GM12878 (cell line): Measurements from ENCODE around the gene FRAS1. TPM values are rescaled to one million over a fixed set of nuclear protein-coding genes. Genes with fewer than 3 reads are reported as not detected.

Experiments
- ATAC-seq: fragments of 200-7000 bp; cut with Tn5 transposase; 3 replicates; pipeline ENCODE4 v1.9.1; 2020; ENCODE audit warnings: mild to moderate bottlenecking, moderate library complexity
- BruUV-seq: library from RNA; stranded (reverse); fragments of 400-500 nt; replicated peaks from 2 replicates; lab custom pipeline; 2021; lab: Mats Ljungman, UMichigan
- CTCF ChIA-PET: fragments of 300-600 bp; sonication (Branson Sonifier 250); formaldehyde crosslinking; extraction: SDS; loops from one replicate; lab custom pipeline; 2021; ENCODE audit warnings: inconsistent platforms; lab: Yijun Ruan, JAX
- POLR2A ChIA-PET: fragments of 350-600 bp; formaldehyde crosslinking; extraction: SDS; loops from one replicate; lab custom pipeline; 2021; ENCODE audit warnings: inconsistent platforms; lab: Charles Lee
- RAD21 ChIA-PET: fragments of 300-600 bp; sonication (Branson Sonifier 250); formaldehyde crosslinking; loops from one replicate; lab custom pipeline; 2023; ENCODE audit warnings: antibody characterized with exemption; ENCODE audit not compliant: unreplicated experiment; lab: Charles Lee
- SMC1A ChIA-PET: fragments of 300-600 bp; sonication (Branson Sonifier 250); formaldehyde crosslinking; loops from one replicate; lab custom pipeline; 2023; ENCODE audit not compliant: unreplicated experiment, uncharacterized antibody; lab: Charles Lee
- DNase-seq: peaks from one replicate; pipeline ENCODE4 v3.0.0-alpha.2; 2011; ENCODE audit warnings: low read depth, low spot score
- FAIRE-seq: peaks from 3 replicates; lab custom pipeline; 2011; peaks lifted over from hg19 to GRCh38; lab: Jason Lieb, UNC
- H2AFZ ChIP-seq: 2 replicates; pipeline ENCODE4 v1.6.0; 2011; ENCODE audit warnings: low read depth, low read length, control low read depth; ENCODE audit not compliant: control insufficient read depth
- H3K27ac ChIP-seq: 2 replicates; pipeline ENCODE4 v1.5.1; 2011; ENCODE audit warnings: control low read depth; ENCODE audit not compliant: control insufficient read depth, insufficient read depth
- H3K27me3 ChIP-seq, 2 experiments: replicated peaks in 1 of 2; 2 replicates each; pipeline versions ENCODE4 v1.6.0 to v1.6.1; 2011; ENCODE audit warnings: low read length in 1 of 2; ENCODE audit not compliant: control insufficient read depth in 2 of 2, insufficient read depth in 2 of 2
- H3K36me3 ChIP-seq, 2 experiments: 2 replicates each; pipeline ENCODE4 v1.5.1; 2011; ENCODE audit warnings: low read length in 1 of 2; ENCODE audit not compliant: control insufficient read depth in 2 of 2, insufficient read depth in 2 of 2
- H3K4me1 ChIP-seq: 2 replicates; pipeline ENCODE4 v1.6.1; 2011; ENCODE audit warnings: mild to moderate bottlenecking, low read length, moderate library complexity, mixed read lengths; ENCODE audit not compliant: control insufficient read depth, insufficient read depth
- H3K4me2 ChIP-seq: 2 replicates; pipeline ENCODE4 v1.6.0; 2011; ENCODE audit warnings: control low read depth; ENCODE audit not compliant: control insufficient read depth, insufficient read depth
- H3K4me3 ChIP-seq: fragments of 200-600 bp; sonication (generic); 2 replicates; pipeline ENCODE4 v1.5.1; 2016
- H3K79me2 ChIP-seq: 2 replicates; pipeline ENCODE4 v1.6.0; 2011; ENCODE audit warnings: low read length; ENCODE audit not compliant: control insufficient read depth, insufficient read depth
- H3K9ac ChIP-seq: 2 replicates; pipeline ENCODE4 v1.8.0; 2011; ENCODE audit warnings: low read length, control low read depth, mixed read lengths; ENCODE audit not compliant: control insufficient read depth, insufficient read depth
- H3K9me3 ChIP-seq: replicated peaks from 3 replicates; pipeline ENCODE4 v1.5.1; 2011; ENCODE audit warnings: mild to moderate bottlenecking, low read length; ENCODE audit not compliant: control insufficient read depth, insufficient read depth
- H4K20me1 ChIP-seq: 2 replicates; pipeline ENCODE4 v1.6.0; 2011; ENCODE audit not compliant: control insufficient read depth, insufficient read depth
- DPF2 ChIP-seq: fragments of 450-650 bp; IDR thresholded peaks from 2 replicates; pipeline ENCODE4 v1.6.1; 2017; ENCODE audit warnings: mild to moderate bottlenecking
- IKZF2 ChIP-seq, 2 experiments: fragments of 450-650 bp; IDR thresholded peaks; 2 replicates each; pipeline ENCODE4 v1.6.1; 2017; ENCODE audit warnings: mild to moderate bottlenecking in 2 of 2, moderate library complexity in 2 of 2
- POLR2AphosphoS2 ChIP-seq: IDR thresholded peaks from 2 replicates; pipeline ENCODE4 v1.6.1; 2011; ENCODE audit warnings: low read depth, mild to moderate bottlenecking, low read length, improper control_type of control experiment, moderate library complexity
- POU2F2 ChIP-seq: IDR thresholded peaks from 3 replicates; pipeline ENCODE4 v1.6.1; 2011; ENCODE audit warnings: low read depth, mild to moderate bottlenecking, low read length, borderline replicate concordance
- WGBS: methylation state at CpG from one replicate; pipeline ENCODE4 v1.1.6; 2016; ENCODE audit warnings: low lambda C conversion rate; ENCODE audit not compliant: insufficient replicate concordance, insufficient coverage; ENCODE audit errors: missing lambda C conversion rate; 5-methylcytosine and 5-hydroxymethylcytosine counted together
- in situ Hi-C: fragments of 300-500 bp; cut with MboI; formaldehyde crosslinking; loops from 9 replicates; pipeline ENCODE4 v1.14.3; 2018; ENCODE audit warnings: mixed read lengths
- intact Hi-C: fragments of 100-400 bp; cut with micrococcal nuclease; formaldehyde crosslinking; loops from one replicate; pipeline ENCODE4 v1.14.2; 2022; ENCODE audit not compliant: unreplicated experiment
- polyA plus RNA-seq, 11 experiments: library from polyadenylated mRNA; depleted of rRNA in 4 of 11; unstranded in 6 of 11; stranded (reverse) in 5 of 11; fragments of >200 nt; fragmentation: Nextera tagmentation in 4 of 11; fragmentation: Illumina TruSeq in 1 of 11; extraction: Ambion mirVana in 4 of 11; extraction: Trizol in 1 of 11; gene quantifications; 1 replicate in 1 of 11; 2 replicates in 10 of 11; pipeline versions ENCODE4 v1.2.1 to v1.2.3, GENCODE V29; 2011 to 2016; ENCODE audit warnings: inconsistent platforms in 2 of 11, missing spikeins in 2 of 11, low read depth in 1 of 11
- total RNA-seq, 4 experiments: library from RNA; depleted of rRNA in 3 of 4; stranded (reverse); fragments of >200 nt in 3 of 4; fragmentation: Illumina TruSeq in 1 of 4; extraction: Trizol in 1 of 4; gene quantifications; 2 replicates each; pipeline versions ENCODE4 v1.2.1 to v1.2.3, GENCODE V29; 2013 to 2021
- TF ChIP-seq, protein P1 (sequence below): fragments of 450-650 bp; IDR thresholded peaks from 2 replicates; pipeline ENCODE4 v1.6.1; 2017; ENCODE audit warnings: low read depth, mild to moderate bottlenecking, moderate library complexity

Gene FRAS1
- total and polyA plus RNA-seq, 10 of the 15 experiments (the other 5 are each of a cell fraction or from before 2014, with no cell fraction given): 0.08 to 11.7 (median 0.20) TPM

DNA sequence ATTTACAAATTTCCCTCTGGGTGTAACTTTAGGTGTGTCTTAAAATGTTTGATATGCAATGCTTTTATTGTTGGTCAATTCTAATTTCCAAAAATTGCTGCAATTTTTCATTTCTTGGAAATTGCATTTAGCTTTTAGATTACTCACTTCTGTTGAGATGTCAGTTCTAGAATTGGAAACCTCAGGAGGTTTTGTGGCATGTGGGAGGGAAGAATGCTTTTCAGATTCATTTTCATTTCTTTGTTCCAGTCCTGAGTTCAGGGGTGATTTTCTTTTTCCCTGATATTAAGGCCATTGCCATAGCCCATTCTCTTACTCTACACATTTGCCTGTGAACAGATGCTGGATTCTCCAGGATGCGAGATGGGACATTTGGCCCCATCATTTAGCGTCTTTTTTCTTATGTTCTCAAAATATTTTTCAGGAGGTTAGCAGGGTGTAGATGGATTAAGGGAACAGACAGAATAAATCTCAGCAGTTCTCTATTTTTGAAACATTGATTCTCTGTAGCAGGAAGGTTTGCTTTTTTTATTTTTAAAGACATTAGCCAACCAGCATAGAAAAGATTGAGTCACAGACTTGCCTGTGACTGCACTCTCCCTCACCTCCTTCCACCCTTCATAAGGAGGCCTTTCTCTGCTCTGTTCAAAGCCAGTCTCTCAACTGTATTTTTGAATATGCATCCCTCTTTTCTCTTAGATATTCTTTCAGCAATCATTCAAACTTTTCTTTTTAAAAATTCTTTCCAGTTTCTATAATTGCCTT, 256.0 kb downstream of the FRAS1 start:
- CTCF ChIA-PET: interaction anchor here (0.6 kb wide), 1 partner anchor 551 kb away, joined by 3 read pairs; no protein-coding TSS in a partner anchor

DNA sequence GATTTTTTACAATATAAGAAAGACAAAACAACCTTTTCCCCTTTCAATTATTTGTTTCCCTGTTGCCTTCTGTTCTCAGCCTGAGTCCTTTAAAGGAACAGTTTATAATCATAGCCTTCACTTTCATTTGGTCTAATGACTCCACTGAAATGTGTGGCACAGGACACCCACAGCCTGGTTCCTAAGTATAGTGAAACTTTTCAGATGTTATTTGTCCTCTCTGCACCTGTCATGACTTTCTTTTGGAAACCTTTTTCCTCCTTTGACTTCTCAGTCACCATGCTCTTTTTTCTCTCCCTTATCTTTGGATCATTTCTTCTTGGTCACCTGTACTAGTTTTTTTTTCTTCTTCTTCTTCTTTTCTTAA, 256.6 kb downstream of the FRAS1 start:
- RAD21 ChIA-PET: no interaction called here
- FAIRE-seq: no peak

More for the DNA sequence above, 256.0 kb downstream of the FRAS1 start:
- ChIA-PET RAD21 (interaction anchor here (1.2 to 2.0 kb wide), 4 partner anchors 12 to 253 kb away, joined by 3 to 8 read pairs (median 4); no protein-coding TSS in a partner anchor), SMC1A (interaction anchor here (0.7 to 5.4 kb wide), 6 partner anchors 9 to 48 kb away, joined by 3 to 29 read pairs (median 4); no protein-coding TSS in a partner anchor), POLR2A (interaction anchor here (1.1 kb wide), 1 partner anchor 254 kb away, joined by 3 read pairs; no protein-coding TSS in a partner anchor)
- intact Hi-C loops: no loop called here
- no TSS peak for BruUV-seq
- Histone ChIP-seq H3K27me3 (no peaks in the 10 kb centered on the region), H4K20me1 (no peaks in the 10 kb centered on the region), H3K9ac (no peak overlapping the region), H3K36me3 (no peaks in the 10 kb centered on the region), H3K79me2 (no peaks in the 10 kb centered on the region), H3K4me1 (no peaks in the 10 kb centered on the region), H2AFZ (no peak overlapping the region), H3K4me2 (no peak overlapping the region; the same call in 1 of the 2 replicates), H3K9me3 (no peaks in the 10 kb centered on the region; the same call in 2 of the 3 replicates), H3K27ac (no peak overlapping the region), H3K4me3 (no peak overlapping the region)
- 13% methylated on average over 2 of the region's 2 CpGs for WGBS
- DNase-seq: no peak
- no peak for FAIRE-seq
- peak; percentile 57 for ATAC-seq
- TF ChIP-seq DPF2: peak; percentile 34; the same call in 1 of the 2 replicates
- no peak for TF ChIP-seq POLR2AphosphoS2
- TF ChIP-seq, protein P1, sequence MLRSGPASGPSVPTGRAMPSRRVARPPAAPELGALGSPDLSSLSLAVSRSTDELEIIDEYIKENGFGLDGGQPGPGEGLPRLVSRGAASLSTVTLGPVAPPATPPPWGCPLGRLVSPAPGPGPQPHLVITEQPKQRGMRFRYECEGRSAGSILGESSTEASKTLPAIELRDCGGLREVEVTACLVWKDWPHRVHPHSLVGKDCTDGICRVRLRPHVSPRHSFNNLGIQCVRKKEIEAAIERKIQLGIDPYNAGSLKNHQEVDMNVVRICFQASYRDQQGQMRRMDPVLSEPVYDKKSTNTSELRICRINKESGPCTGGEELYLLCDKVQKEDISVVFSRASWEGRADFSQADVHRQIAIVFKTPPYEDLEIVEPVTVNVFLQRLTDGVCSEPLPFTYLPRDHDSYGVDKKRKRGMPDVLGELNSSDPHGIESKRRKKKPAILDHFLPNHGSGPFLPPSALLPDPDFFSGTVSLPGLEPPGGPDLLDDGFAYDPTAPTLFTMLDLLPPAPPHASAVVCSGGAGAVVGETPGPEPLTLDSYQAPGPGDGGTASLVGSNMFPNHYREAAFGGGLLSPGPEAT: no peak
- peak; percentile 24 to 50; a peak in 2 of 4 replicates for TF ChIP-seq IKZF2 (IDR thresholded peaks at IDR 0.05)
- TF ChIP-seq, all 136 proteins: peak for 2
- in situ Hi-C loops: no loop called here

More for the DNA sequence above, 256.6 kb downstream of the FRAS1 start:
- Histone ChIP-seq H3K36me3 (no peaks in the 10 kb centered on the region), H3K27ac (no peak overlapping the region), H3K4me3 (no peak overlapping the region), H3K4me2 (no peak overlapping the region), H3K9ac (no peak overlapping the region), H3K4me1 (no peaks in the 10 kb centered on the region), H3K9me3 (no peaks in the 10 kb centered on the region; the same call in 2 of the 3 replicates), H2AFZ (no peak overlapping the region), H3K27me3 (no peaks in the 10 kb centered on the region), H3K79me2 (no peaks in the 10 kb centered on the region), H4K20me1 (no peaks in the 10 kb centered on the region)
- peak; percentile 75 for ATAC-seq
- POLR2A ChIA-PET: no interaction called here
- in situ Hi-C loops (no loop called here), intact Hi-C loops (no loop called here)
- SMC1A ChIA-PET: no interaction called here
- TF ChIP-seq POU2F2: no peak
- BruUV-seq: no TSS peak
- CTCF ChIA-PET: no interaction called here
- DNase-seq: no peak
